Activated naive CD4-positive, alpha-beta T cell treated with anti-CD3 and anti-CD28 coated beads, Interleukin-2, amount 10 ng/mL, durations not matched to agents 7 days and 5 days (primary cell): ENCODE measurements around the gene POFUT2.

Experiments
- CTCF ChIA-PET: fragments of 350-600 bp; sonication (Branson Sonifier 250); formaldehyde crosslinking; loops from one replicate; lab custom pipeline; 2021; ENCODE audit warnings: antibody characterized with exemption; lab: Charles Lee
- DNase-seq: peaks from one replicate; pipeline ENCODE4 v3.0.0-alpha.2; 2020
- H3K27ac Mint-ChIP-seq: one replicate; pipeline ENCODE4 v1.8.0; 2021; ENCODE audit warnings: mild to moderate bottlenecking, moderate library complexity, mixed read lengths
- H3K27me3 Mint-ChIP-seq: one replicate; pipeline ENCODE4 v1.8.0; 2021; ENCODE audit warnings: mild to moderate bottlenecking, mixed read lengths
- H3K36me3 Mint-ChIP-seq: one replicate; pipeline ENCODE4 v1.8.0; 2021; ENCODE audit warnings: mixed read lengths
- H3K4me1 Mint-ChIP-seq: one replicate; pipeline ENCODE4 v1.8.0; 2021; ENCODE audit warnings: mixed read lengths
- H3K4me3 Mint-ChIP-seq: one replicate; pipeline ENCODE4 v1.8.0; 2021; ENCODE audit warnings: mild to moderate bottlenecking, moderate library complexity, mixed read lengths
- H3K9me3 Mint-ChIP-seq: one replicate; pipeline ENCODE4 v1.8.0; 2021; ENCODE audit warnings: mixed read lengths

Gene POFUT2

GRCh38 chr21:45256021-45256911 is 31.4 kb downstream of the POFUT2 start:
- Mint-ChIP-seq H3K27ac (no peak overlapping the region), H3K4me3 (no peak overlapping the region), H3K9me3 (no peaks in the 10 kb centered on the region), H3K36me3 (no peaks in the 10 kb centered on the region), H3K27me3 (peaks cover 73% of the 10 kb centered on the region), H3K4me1 (peaks cover 28% of the 10 kb centered on the region)
- CTCF ChIA-PET, result no interaction called here
- no peak for DNase-seq

GRCh38 chr21:45255381-45256020 is 32.2 kb downstream of the POFUT2 start:
- Mint-ChIP-seq H3K9me3 (no peaks in the 10 kb centered on the region), H3K27ac (no peak overlapping the region), H3K4me3 (no peak overlapping the region), H3K4me1 (peaks cover 28% of the 10 kb centered on the region), H3K27me3 (peaks cover 77% of the 10 kb centered on the region), H3K36me3 (no peaks in the 10 kb centered on the region)
- DNase-seq, result peak; percentile 54
- CTCF ChIA-PET, result no interaction called here

GRCh38 chr21:45254460-45254930 is 33.2 kb downstream of the POFUT2 start:
- no peak for DNase-seq
- Mint-ChIP-seq H3K9me3 (no peaks in the 10 kb centered on the region), H3K4me1 (peaks cover 28% of the 10 kb centered on the region), H3K27me3 (peaks cover 81% of the 10 kb centered on the region), H3K4me3 (no peak overlapping the region), H3K27ac (no peak overlapping the region), H3K36me3 (no peaks in the 10 kb centered on the region)
- CTCF ChIA-PET, result interaction anchor here (1.4 kb wide), 1 partner anchor 116 kb away, joined by 3 read pairs; no protein-coding TSS in a partner anchor

- no peaks in the 10 kb centered on the region for H3K9me3 Mint-ChIP-seq
- H3K27me3 Mint-ChIP-seq, result peaks cover 81% of the 10 kb centered on the region
- DNase-seq, result no peak
- CTCF ChIA-PET, result interaction anchor here (1.4 kb wide), 1 partner anchor 116 kb away, joined by 3 read pairs; no protein-coding TSS in a partner anchor
- no peak overlapping the region for H3K4me3 Mint-ChIP-seq
- no peaks in the 10 kb centered on the region for H3K36me3 Mint-ChIP-seq
- no peak overlapping the region for H3K27ac Mint-ChIP-seq
- H3K4me1 Mint-ChIP-seq, result peaks cover 28% of the 10 kb centered on the region
Observed at GRCh38 chr21:45253633-45254459, 33.8 kb downstream of the POFUT2 start.

- H3K9me3 Mint-ChIP-seq, result no peaks in the 10 kb centered on the region
- CTCF ChIA-PET, result no interaction called here
- no peak overlapping the region for H3K27ac Mint-ChIP-seq
- H3K4me3 Mint-ChIP-seq, result no peak overlapping the region
- peaks cover 27% of the 10 kb centered on the region for H3K4me1 Mint-ChIP-seq
- peaks cover 81% of the 10 kb centered on the region for H3K27me3 Mint-ChIP-seq
- no peaks in the 10 kb centered on the region for H3K36me3 Mint-ChIP-seq
- no peak for DNase-seq
Observed at GRCh38 chr21:45253180-45253579, 34.5 kb downstream of the POFUT2 start.

GRCh38 chr21:45252448-45252925 is 35.2 kb downstream of the POFUT2 start:
- Mint-ChIP-seq H3K36me3 (no peaks in the 10 kb centered on the region), H3K4me1 (peaks cover 26% of the 10 kb centered on the region), H3K4me3 (no peak overlapping the region), H3K27ac (no peak overlapping the region), H3K9me3 (no peaks in the 10 kb centered on the region), H3K27me3 (peaks cover 76% of the 10 kb centered on the region)
- CTCF ChIA-PET, result no interaction called here
- DNase-seq, result no peak

- Mint-ChIP-seq H3K4me3 (no peak overlapping the region), H3K27me3 (peaks cover 69% of the 10 kb centered on the region), H3K36me3 (no peaks in the 10 kb centered on the region), H3K4me1 (peaks cover 20% of the 10 kb centered on the region), H3K9me3 (no peaks in the 10 kb centered on the region), H3K27ac (no peak overlapping the region)
- CTCF ChIA-PET, result no interaction called here
- DNase-seq, result no peak
Observed at GRCh38 chr21:45251635-45252447, 35.9 kb downstream of the POFUT2 start.

- Mint-ChIP-seq H3K27me3 (peaks cover 64% of the 10 kb centered on the region), H3K36me3 (no peaks in the 10 kb centered on the region), H3K4me3 (no peak overlapping the region), H3K4me1 (peaks cover 17% of the 10 kb centered on the region), H3K27ac (no peak overlapping the region), H3K9me3 (no peaks in the 10 kb centered on the region)
- CTCF ChIA-PET, result no interaction called here
- no peak for DNase-seq
Observed at GRCh38 chr21:45250914-45251634, 36.6 kb downstream of the POFUT2 start.

- Mint-ChIP-seq H3K9me3 (no peaks in the 10 kb centered on the region), H3K4me3 (no peak overlapping the region), H3K27me3 (peaks cover 61% of the 10 kb centered on the region), H3K4me1 (peaks cover 9% of the 10 kb centered on the region), H3K36me3 (no peaks in the 10 kb centered on the region), H3K27ac (no peak overlapping the region)
- DNase-seq, result no peak
- CTCF ChIA-PET, result no interaction called here
Observed at GRCh38 chr21:45250272-45250671, 37.4 kb downstream of the POFUT2 start.

- peaks cover under 1% of the 10 kb centered on the region for H3K9me3 Mint-ChIP-seq
- DNase-seq, result no peak
- H3K27me3 Mint-ChIP-seq, result peaks cover 59% of the 10 kb centered on the region
- H3K36me3 Mint-ChIP-seq, result no peaks in the 10 kb centered on the region
- H3K27ac Mint-ChIP-seq, result no peak overlapping the region
- CTCF ChIA-PET, result no interaction called here
- no peak overlapping the region for H3K4me3 Mint-ChIP-seq
- H3K4me1 Mint-ChIP-seq, result peaks cover 3% of the 10 kb centered on the region
Observed at GRCh38 chr21:45249626-45250025, 38.1 kb downstream of the POFUT2 start.

GRCh38 chr21:45248893-45249381 is 38.8 kb downstream of the POFUT2 start:
- Mint-ChIP-seq H3K4me3 (no peak overlapping the region), H3K9me3 (peaks cover 7% of the 10 kb centered on the region), H3K4me1 (no peaks in the 10 kb centered on the region), H3K27me3 (peaks cover 57% of the 10 kb centered on the region), H3K27ac (no peak overlapping the region), H3K36me3 (no peaks in the 10 kb centered on the region)
- CTCF ChIA-PET, result no interaction called here
- no peak for DNase-seq

GRCh38 chr21:45248301-45248892 is 39.3 kb downstream of the POFUT2 start:
- CTCF ChIA-PET, result no interaction called here
- peaks cover 2% of the 10 kb centered on the region for H3K36me3 Mint-ChIP-seq

More at GRCh38 chr21:45248301-45248892, 39.3 kb downstream of the POFUT2 start:
- H3K27me3 Mint-ChIP-seq, result peaks cover 57% of the 10 kb centered on the region
- no peak for DNase-seq
- H3K4me3 Mint-ChIP-seq, result no peak overlapping the region
- H3K4me1 Mint-ChIP-seq, result no peaks in the 10 kb centered on the region
- no peak overlapping the region for H3K27ac Mint-ChIP-seq
- peaks cover 12% of the 10 kb centered on the region for H3K9me3 Mint-ChIP-seq
